Measurements from ENCODE around the gene FBXO3. TPM values are rescaled to one million over a fixed set of nuclear protein-coding genes. Genes with fewer than 3 reads are reported as not detected.
A peak's percentile ranks its signal among the peaks of the same experiment; 100 is the strongest.

FBXO3 gene
- total and polyA plus RNA-seq, 2 experiments from 2014 or later: 12.5 to 28.4 TPM

- TF ChIP-seq REST (IDR thresholded peaks at IDR 0.05; ENCODE audit: unreplicated experiment) (no peak), ZNF114 (CRISPR knock-in tag; IDR thresholded peaks at IDR 0.05) (no peak)
These were observed 77.9 kb downstream of the FBXO3 start (continued) for GRCh38 chr11:33696411-33696810.

- Mint-ChIP-seq H3K27me3 (ENCODE audit: insufficient read depth, low read depth, poor library complexity) (peaks cover 6% of the 10 kb centered on the region), H3K27ac (peak overlapping the region; percentile 18; the same call in 1 of the 2 replicates), H3K4me3 (no peak overlapping the region), H3K36me3 (ENCODE audit: low read depth) (no peaks in the 10 kb centered on the region), H3K4me1 (peaks cover 41% of the 10 kb centered on the region), H3K9me3 (no peaks in the 10 kb centered on the region; the same call in 2 of the 3 replicates)
- no peak overlapping the region for H3K4me2 ChIP-seq
- no peaks in the 10 kb centered on the region for H3K36me3 ChIP-seq (ENCODE audit: insufficient read depth)
- H3K27me3 ChIP-seq (ENCODE audit: insufficient read depth): peaks cover 10% of the 10 kb centered on the region
- H3K27ac ChIP-seq (ENCODE audit: low read depth): no peak overlapping the region
- 0 out of 2 replicates have a peak, but pooled peaks cover 4% of the 10 kb centered on the region for H3K9me2 ChIP-seq (ENCODE audit: insufficient read depth)
- H3F3A ChIP-seq (replicated peaks; ENCODE audit: low read depth): no peaks in the 10 kb centered on the region
- no peak for TF ChIP-seq EZH2 (IDR thresholded peaks at IDR 0.05; ENCODE audit: low read depth, unreplicated experiment)
- TF ChIP-seq CREB1 (CRISPR knock-in tag; IDR thresholded peaks at IDR 0.05; ENCODE audit: low read depth): no peak
- peaks cover 35% of the 10 kb centered on the region for H3K4me1 ChIP-seq (ENCODE audit: insufficient read depth)
- DNase-seq (ENCODE audit: low spot score) (no peak), ATAC-seq (no peak)
- no peak overlapping the region for H3K4me3 ChIP-seq
- peak overlapping the region; percentile 66; the same call in 1 of the 2 replicates for H2AFZ ChIP-seq
- no peaks in the 10 kb centered on the region for H4K20me1 ChIP-seq (replicated peaks; ENCODE audit: insufficient read depth)
- H3K79me2 ChIP-seq (replicated peaks; ENCODE audit: insufficient read depth): no peaks in the 10 kb centered on the region
These were observed 79.2 kb downstream of the FBXO3 start for GRCh38 chr11:33695051-33695566.

- Mint-ChIP-seq H3K9me3 (no peaks in the 10 kb centered on the region; the same call in 2 of the 3 replicates), H3K27me3 (ENCODE audit: insufficient read depth, low read depth, poor library complexity) (peaks cover 2% of the 10 kb centered on the region), H3K27ac (no peak overlapping the region), H3K4me1 (peaks cover 36% of the 10 kb centered on the region), H3K36me3 (ENCODE audit: low read depth) (no peaks in the 10 kb centered on the region), H3K4me3 (no peak overlapping the region)
- 0 out of 2 replicates have a peak, but pooled peaks cover 4% of the 10 kb centered on the region for H3K9me2 ChIP-seq (ENCODE audit: insufficient read depth)
- peaks cover 29% of the 10 kb centered on the region for H3K4me1 ChIP-seq (ENCODE audit: insufficient read depth)
- no peak overlapping the region for H3K4me2 ChIP-seq
- no peaks in the 10 kb centered on the region for H3K36me3 ChIP-seq (ENCODE audit: insufficient read depth)
- ATAC-seq (no peak), DNase-seq (ENCODE audit: low spot score) (no peak)
- H3F3A ChIP-seq (replicated peaks; ENCODE audit: low read depth): no peaks in the 10 kb centered on the region
- no peaks in the 10 kb centered on the region for H4K20me1 ChIP-seq (replicated peaks; ENCODE audit: insufficient read depth)
- H2AFZ ChIP-seq: peak overlapping the region; percentile 66; the same call in 1 of the 2 replicates
- H3K27ac ChIP-seq (ENCODE audit: low read depth): no peak overlapping the region
- peaks cover 5% of the 10 kb centered on the region for H3K27me3 ChIP-seq (ENCODE audit: insufficient read depth)
- no peaks in the 10 kb centered on the region for H3K79me2 ChIP-seq (replicated peaks; ENCODE audit: insufficient read depth)
- no peak overlapping the region for H3K4me3 ChIP-seq
- TF ChIP-seq NANOG (IDR thresholded peaks at IDR 0.05; ENCODE audit: borderline replicate concordance) (no peak), CREB1 (CRISPR knock-in tag; IDR thresholded peaks at IDR 0.05; ENCODE audit: low read depth) (no peak), EZH2phosphoT487 (IDR thresholded peaks at IDR 0.05; ENCODE audit: unreplicated experiment) (no peak), ZNF114 (CRISPR knock-in tag; IDR thresholded peaks at IDR 0.05) (no peak), POLR2AphosphoS5 (IDR thresholded peaks at IDR 0.05; ENCODE audit: low read depth) (no peak), STAT1 (IDR thresholded peaks at IDR 0.05; ENCODE audit: unreplicated experiment) (no peak), ETS1 (IDR thresholded peaks at IDR 0.05) (no peak), CTCF (conservative IDR thresholded peaks at IDR 0.05; ENCODE audit: low read depth in 2 of 2) (no peak)
These were observed 79.8 kb downstream of the FBXO3 start for GRCh38 chr11:33694346-33695050.
